Endothelial cell of umbilical vein (primary cell): ENCODE data around the gene DRAP1. TPM values are rescaled to one million over a fixed set of nuclear protein-coding genes. Genes with fewer than 3 reads are reported as not detected.

Experiments used
- BruUV-seq: library from RNA; stranded (reverse); fragments of 400-500 nt; replicated peaks from 2 replicates; lab custom pipeline; 2021; lab: Mats Ljungman, UMichigan
- CTCF ChIA-PET: fragments of 300-600, 350-600 bp; sonication (Branson Sonifier 250); formaldehyde crosslinking; loops from one replicate; lab custom pipeline; 2021; ENCODE audit warnings: antibody characterized with exemption, inconsistent platforms; lab: Charles Lee
- POLR2A ChIA-PET: fragments of 300-600, 350-600 bp; sonication (Branson Sonifier 250); formaldehyde crosslinking; loops from one replicate; lab custom pipeline; 2021; ENCODE audit warnings: antibody characterized with exemption, inconsistent platforms; lab: Charles Lee
- DNase-seq: peaks from one replicate; pipeline ENCODE4 v3.0.0-alpha.2; 2011; ENCODE audit warnings: low read depth, low spot score
- FAIRE-seq: peaks from 2 replicates; lab custom pipeline; 2011; peaks lifted over from hg19 to GRCh38; lab: Jason Lieb, UNC
- H2AFZ ChIP-seq: 2 replicates; pipeline ENCODE4 v1.6.0; 2012; ENCODE audit warnings: low read depth, low read length, control low read depth, inconsistent platforms
- H3K27ac ChIP-seq: 2 replicates; pipeline ENCODE4 v1.5.1; 2011; ENCODE audit warnings: low read depth, mild to moderate bottlenecking, control low read depth, low read length, moderate library complexity; ENCODE audit not compliant: insufficient read depth
- H3K27me3 ChIP-seq, 2 experiments: 2 replicates each; pipeline versions ENCODE4 v1.6.0 to v1.6.1; 2011; ENCODE audit warnings: low read length in 2 of 2, mixed read lengths in 1 of 2; ENCODE audit not compliant: control insufficient read depth in 2 of 2, insufficient read depth in 2 of 2
- H3K36me3 ChIP-seq, 2 experiments: 2 replicates in 1 of 2; 3 replicates in 1 of 2; pipeline ENCODE4 v1.5.1; 2011; ENCODE audit warnings: low read length in 2 of 2, mild to moderate bottlenecking in 1 of 2, moderate library complexity in 1 of 2; ENCODE audit not compliant: control insufficient read depth in 2 of 2, insufficient read depth in 2 of 2; ENCODE audit errors: extremely low read depth in 1 of 2
- H3K4me1 ChIP-seq: 3 replicates; pipeline ENCODE4 v1.5.1; 2011; ENCODE audit warnings: mild to moderate bottlenecking, low read length; ENCODE audit not compliant: control insufficient read depth, insufficient read depth; ENCODE audit errors: extremely low read depth
- H3K4me2 ChIP-seq: 2 replicates; pipeline ENCODE4 v1.6.1; 2011; ENCODE audit warnings: low read length, control low read depth, mixed read lengths; ENCODE audit not compliant: insufficient read depth
- H3K4me3 ChIP-seq, 3 experiments: fragments of 200-600 bp in 1 of 3; sonication (generic), shearing (Covaris generic) in 1 of 3; replicated peaks in 1 of 3; 2 replicates each; pipeline ENCODE4 v1.5.1; 2011 to 2016; ENCODE audit warnings: control low read depth in 3 of 3, low read length in 3 of 3, mild to moderate bottlenecking in 2 of 3, inconsistent platforms in 1 of 3, low read depth in 1 of 3, moderate library complexity in 1 of 3; ENCODE audit not compliant: insufficient read depth in 1 of 3
- H3K79me2 ChIP-seq: 2 replicates; pipeline ENCODE4 v1.6.0; 2012; ENCODE audit warnings: low read length, inconsistent platforms; ENCODE audit not compliant: control insufficient read depth, insufficient read depth
- H3K9ac ChIP-seq: replicated peaks from 2 replicates; pipeline ENCODE3; 2011; ENCODE audit warnings: low read length, control low read depth; ENCODE audit not compliant: insufficient read depth; ENCODE audit errors: extremely low read depth
- H3K9me1 ChIP-seq: replicated peaks from 3 replicates; pipeline ENCODE4 v1.6.0; 2011; ENCODE audit warnings: mild to moderate bottlenecking, low read length; ENCODE audit not compliant: control insufficient read depth, insufficient read depth; ENCODE audit errors: extremely low read depth
- H3K9me3 ChIP-seq: replicated peaks from 2 replicates; pipeline ENCODE4 v1.5.1; 2012; ENCODE audit warnings: low read length, inconsistent platforms; ENCODE audit not compliant: control insufficient read depth, insufficient read depth
- H4K20me1 ChIP-seq: replicated peaks from 2 replicates; pipeline ENCODE3; 2011; ENCODE audit warnings: mild to moderate bottlenecking, low read length; ENCODE audit not compliant: control insufficient read depth, insufficient read depth; ENCODE audit errors: extremely low read depth
- FOS ChIP-seq: IDR thresholded peaks from 2 replicates; pipeline ENCODE4 v1.6.1; 2011; ENCODE audit warnings: mild to moderate bottlenecking, low read length, moderate library complexity, borderline replicate concordance; ENCODE audit not compliant: insufficient read depth
- JUN ChIP-seq: IDR thresholded peaks from 2 replicates; pipeline ENCODE4 v1.6.1; 2011; ENCODE audit warnings: borderline replicate concordance, low read depth; ENCODE audit not compliant: insufficient read length, insufficient read depth
- MAX ChIP-seq: IDR thresholded peaks from 2 replicates; pipeline ENCODE4 v1.6.1; 2011; ENCODE audit not compliant: insufficient read depth, insufficient read length
- MYC ChIP-seq: IDR thresholded peaks from one replicate; pipeline ENCODE4 v1.6.1; 2011; ENCODE audit warnings: mild to moderate bottlenecking, low read depth, low read length
- POLR2AphosphoS5 ChIP-seq: IDR thresholded peaks from 2 replicates; pipeline ENCODE4 v1.6.1; 2012; ENCODE audit warnings: low read depth, mild to moderate bottlenecking, control low read depth, low read length, moderate library complexity; ENCODE audit not compliant: insufficient read depth
- dilution Hi-C: fragments of 300-500 bp; cut with MboI; formaldehyde crosslinking; loops from one replicate; pipeline ENCODE4 v1.15.0; 2019; ENCODE audit warnings: low sequenced_read_pairs; ENCODE audit not compliant: extremely low pct_ligation_motif_present
- intact Hi-C: fragments of 100-400 bp; cut with micrococcal nuclease; formaldehyde crosslinking; loops from one replicate; pipeline ENCODE4 v1.10.0; 2022
- polyA plus RNA-seq, 4 experiments: library from polyadenylated mRNA; depleted of rRNA in 3 of 4; stranded (reverse) in 3 of 4; unstranded in 1 of 4; fragments of >200 nt; gene quantifications; 2 replicates each; pipeline versions ENCODE4 v1.2.1 to v1.2.3, GENCODE V29; 2011 to 2012; ENCODE audit warnings: missing spikeins in 1 of 4
- total RNA-seq: library from RNA; stranded (reverse); gene quantifications from 2 replicates; pipeline ENCODE4 v1.2.3, GENCODE V29; 2021
- TF ChIP-seq, protein P1 (sequence below), 2 donors: IDR thresholded peaks; 1 replicate in 1 of 2; 2 replicates in 1 of 2; pipeline ENCODE4 v1.5.1; 2011; ENCODE audit warnings: low read length in 2 of 2, mild to moderate bottlenecking in 2 of 2, moderate library complexity in 2 of 2, control low read depth in 1 of 2, inconsistent platforms in 1 of 2, low read depth in 1 of 2; ENCODE audit not compliant: insufficient read depth in 1 of 2; ENCODE audit errors: extremely low read depth in 1 of 2

DRAP1 gene
- total and polyA plus RNA-seq, 2 donors (not counting 3 experiments of a cell fraction or from before 2014, with no cell fraction given) = 74.9 to 114 TPM

DNA sequence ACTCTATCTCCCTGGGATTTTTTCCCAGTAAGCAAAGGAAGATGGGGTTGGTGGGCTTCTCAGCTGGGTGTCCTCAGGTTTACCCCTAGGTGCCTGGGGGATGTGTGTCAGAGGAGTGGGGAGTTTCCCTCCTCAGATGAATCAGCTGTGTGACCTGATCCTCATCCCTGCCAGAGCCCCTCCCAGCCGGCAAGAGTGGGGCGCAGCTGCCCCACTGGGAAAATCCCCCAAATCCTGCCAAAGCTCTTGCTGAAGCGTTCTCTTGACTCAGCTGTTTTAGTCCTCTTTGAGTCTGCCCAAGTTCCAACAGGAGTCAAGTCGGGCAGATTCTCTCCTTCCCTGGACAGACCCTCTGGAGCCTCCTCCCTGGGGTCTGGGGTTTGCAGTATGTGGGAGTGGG is 6.4 kb upstream of the DRAP1 start:
- H4K20me1 ChIP-seq = no peaks in the 10 kb centered on the region
- H3K9ac ChIP-seq = peak overlapping the region; percentile 11
- FAIRE-seq = peak; percentile 72
- BruUV-seq = no TSS peak
- no peaks in the 10 kb centered on the region for H3K9me3 ChIP-seq
- intact Hi-C loops = no loop called here
- DNase-seq = peak; percentile 48
- peaks cover 16% of the 10 kb centered on the region for H3K79me2 ChIP-seq
- POLR2A ChIA-PET = interaction anchor here (1.0 to 1.5 kb wide), 2 partner anchors 11 to 14 kb away, joined by 3 to 10 read pairs; no protein-coding TSS in a partner anchor
- no peak overlapping the region for H3K4me3 ChIP-seq
- H3K4me2 ChIP-seq = no peak overlapping the region
- no peaks in the 10 kb centered on the region for H3K9me1 ChIP-seq
- H2AFZ ChIP-seq = no peak overlapping the region
- no peak for TF ChIP-seq FOS
- TF ChIP-seq MAX = no peak
- TF ChIP-seq, protein P1, sequence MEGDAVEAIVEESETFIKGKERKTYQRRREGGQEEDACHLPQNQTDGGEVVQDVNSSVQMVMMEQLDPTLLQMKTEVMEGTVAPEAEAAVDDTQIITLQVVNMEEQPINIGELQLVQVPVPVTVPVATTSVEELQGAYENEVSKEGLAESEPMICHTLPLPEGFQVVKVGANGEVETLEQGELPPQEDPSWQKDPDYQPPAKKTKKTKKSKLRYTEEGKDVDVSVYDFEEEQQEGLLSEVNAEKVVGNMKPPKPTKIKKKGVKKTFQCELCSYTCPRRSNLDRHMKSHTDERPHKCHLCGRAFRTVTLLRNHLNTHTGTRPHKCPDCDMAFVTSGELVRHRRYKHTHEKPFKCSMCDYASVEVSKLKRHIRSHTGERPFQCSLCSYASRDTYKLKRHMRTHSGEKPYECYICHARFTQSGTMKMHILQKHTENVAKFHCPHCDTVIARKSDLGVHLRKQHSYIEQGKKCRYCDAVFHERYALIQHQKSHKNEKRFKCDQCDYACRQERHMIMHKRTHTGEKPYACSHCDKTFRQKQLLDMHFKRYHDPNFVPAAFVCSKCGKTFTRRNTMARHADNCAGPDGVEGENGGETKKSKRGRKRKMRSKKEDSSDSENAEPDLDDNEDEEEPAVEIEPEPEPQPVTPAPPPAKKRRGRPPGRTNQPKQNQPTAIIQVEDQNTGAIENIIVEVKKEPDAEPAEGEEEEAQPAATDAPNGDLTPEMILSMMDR (IDR thresholded peaks at IDR 0.05; ENCODE audit: extremely low read depth in 1 of 2, insufficient read depth in 1 of 2, low read depth in 1 of 2, low read length in 2 of 2) = no peak
- no peak for TF ChIP-seq MYC
- TF ChIP-seq POLR2AphosphoS5 = no peak
- TF ChIP-seq JUN = no peak
- no peaks in the 10 kb centered on the region for H3K27me3 ChIP-seq
- H3K27ac ChIP-seq = peak overlapping the region; percentile 74
- CTCF ChIA-PET = interaction anchor here (0.7 to 4.0 kb wide), 5 partner anchors 12 to 28 kb away, joined by 4 to 39 read pairs (median 8); partner anchors contain the start of genes CCDC85B, FIBP and FOSL1
- dilution Hi-C loops = no loop called here
- H3K4me1 ChIP-seq = peaks cover 55% of the 10 kb centered on the region
- H3K36me3 ChIP-seq = no peaks in the 10 kb centered on the region
